MM.1S (cell line): ENCODE measurements around the gene VPS8.

Source experiments
- EZH2 ChIP-seq: fragments of 300-600 bp; sonication (generic); optimal IDR thresholded peaks from 2 replicates; pipeline ENCODE3; 2017; ENCODE audit warnings: low read depth, mild to moderate bottlenecking, antibody characterized with exemption, low read length, mixed read lengths
- EZH2phosphoT487 ChIP-seq: fragments of 300-600 bp; sonication (generic); IDR thresholded peaks from 2 replicates; pipeline ENCODE4 v1.6.1; 2018; ENCODE audit warnings: antibody characterized with exemption, low read length
- TF ChIP-seq, protein P1 (sequence below): fragments of 300-600 bp; sonication (generic); IDR thresholded peaks from 2 replicates; pipeline ENCODE4 v1.5.1; 2016; ENCODE audit warnings: antibody characterized with exemption, low read length, mixed read lengths

DNA sequence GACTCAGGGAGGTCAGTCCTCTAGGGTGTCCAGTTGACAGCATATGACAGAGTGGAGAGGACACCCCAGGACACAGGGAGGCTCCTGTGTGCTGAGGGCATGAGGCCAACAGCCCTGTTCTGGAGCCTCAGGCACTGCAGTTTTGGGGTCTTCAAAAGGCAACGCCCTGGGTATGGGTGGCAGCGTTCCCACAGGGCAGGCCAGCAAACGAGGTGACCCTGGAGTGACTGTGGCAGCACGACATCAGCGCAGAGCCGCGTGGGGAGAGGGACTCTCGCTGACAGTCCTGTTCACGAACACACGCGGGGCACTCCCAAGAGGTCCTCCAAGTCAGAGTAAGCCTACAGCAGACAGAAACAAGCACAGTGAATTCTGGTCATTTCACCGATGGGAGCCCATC, 41.4 kb upstream of the VPS8 start:
- TF ChIP-seq EZH2, result no peak
- TF ChIP-seq, protein P1, sequence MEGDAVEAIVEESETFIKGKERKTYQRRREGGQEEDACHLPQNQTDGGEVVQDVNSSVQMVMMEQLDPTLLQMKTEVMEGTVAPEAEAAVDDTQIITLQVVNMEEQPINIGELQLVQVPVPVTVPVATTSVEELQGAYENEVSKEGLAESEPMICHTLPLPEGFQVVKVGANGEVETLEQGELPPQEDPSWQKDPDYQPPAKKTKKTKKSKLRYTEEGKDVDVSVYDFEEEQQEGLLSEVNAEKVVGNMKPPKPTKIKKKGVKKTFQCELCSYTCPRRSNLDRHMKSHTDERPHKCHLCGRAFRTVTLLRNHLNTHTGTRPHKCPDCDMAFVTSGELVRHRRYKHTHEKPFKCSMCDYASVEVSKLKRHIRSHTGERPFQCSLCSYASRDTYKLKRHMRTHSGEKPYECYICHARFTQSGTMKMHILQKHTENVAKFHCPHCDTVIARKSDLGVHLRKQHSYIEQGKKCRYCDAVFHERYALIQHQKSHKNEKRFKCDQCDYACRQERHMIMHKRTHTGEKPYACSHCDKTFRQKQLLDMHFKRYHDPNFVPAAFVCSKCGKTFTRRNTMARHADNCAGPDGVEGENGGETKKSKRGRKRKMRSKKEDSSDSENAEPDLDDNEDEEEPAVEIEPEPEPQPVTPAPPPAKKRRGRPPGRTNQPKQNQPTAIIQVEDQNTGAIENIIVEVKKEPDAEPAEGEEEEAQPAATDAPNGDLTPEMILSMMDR, result no peak
- TF ChIP-seq EZH2phosphoT487, result no peak
